Skeletal muscle satellite cell (primary cell): ENCODE measurements around the gene VTCN1.

Experiments used
- H3K27me3 ChIP-seq: 2 replicates; pipeline ENCODE4 v1.7.0; 2013; ENCODE audit warnings: low read length; ENCODE audit not compliant: control insufficient read depth, insufficient read depth
- H3K36me3 ChIP-seq: 2 replicates; pipeline ENCODE4 v1.7.0; 2013; ENCODE audit warnings: mild to moderate bottlenecking, control low read depth, low read length; ENCODE audit not compliant: insufficient read depth
- H3K4me1 ChIP-seq: 2 replicates; pipeline ENCODE4 v1.7.0; 2013; ENCODE audit warnings: low read length; ENCODE audit not compliant: control insufficient read depth, insufficient read depth
- H3K4me2 ChIP-seq: 2 replicates; pipeline ENCODE4 v1.7.0; 2013; ENCODE audit warnings: mild to moderate bottlenecking, low read length
- H3K4me3 ChIP-seq: 2 replicates; pipeline ENCODE4 v1.7.0; 2013; ENCODE audit warnings: low read length
- H3K9ac ChIP-seq: 2 replicates; pipeline ENCODE4 v1.7.0; 2013; ENCODE audit warnings: mild to moderate bottlenecking, low read depth, low read length, moderate library complexity
- H3K9me3 ChIP-seq: replicated peaks from 2 replicates; pipeline ENCODE4 v1.7.0; 2013; ENCODE audit warnings: mild to moderate bottlenecking, control low read depth, low read length

Gene VTCN1

GRCh38 chr1:117137281-117137855 lies 73.4 kb downstream of the VTCN1 start:
- no peak overlapping the region for H3K4me2 ChIP-seq
- H3K4me3 ChIP-seq, result no peak overlapping the region
- no peaks in the 10 kb centered on the region for H3K9me3 ChIP-seq
- H3K4me1 ChIP-seq, result no peaks in the 10 kb centered on the region
- H3K36me3 ChIP-seq, result no peaks in the 10 kb centered on the region
- H3K9ac ChIP-seq, result no peak overlapping the region
- no peaks in the 10 kb centered on the region for H3K27me3 ChIP-seq

GRCh38 chr1:117136749-117137148 lies 74.0 kb downstream of the VTCN1 start:
- H3K4me2 ChIP-seq, result no peak overlapping the region
- no peaks in the 10 kb centered on the region for H3K36me3 ChIP-seq
- no peak overlapping the region for H3K4me3 ChIP-seq
- H3K4me1 ChIP-seq, result no peaks in the 10 kb centered on the region
- H3K9me3 ChIP-seq, result no peaks in the 10 kb centered on the region
- H3K9ac ChIP-seq, result no peak overlapping the region
- no peaks in the 10 kb centered on the region for H3K27me3 ChIP-seq

- H3K4me1 ChIP-seq, result no peaks in the 10 kb centered on the region
- H3K9me3 ChIP-seq, result no peaks in the 10 kb centered on the region
- H3K9ac ChIP-seq, result no peak overlapping the region
- H3K36me3 ChIP-seq, result no peaks in the 10 kb centered on the region
- no peak overlapping the region for H3K4me2 ChIP-seq
- H3K27me3 ChIP-seq, result no peaks in the 10 kb centered on the region
- no peak overlapping the region for H3K4me3 ChIP-seq
These were observed 75.4 kb downstream of the VTCN1 start for GRCh38 chr1:117135329-117135728.

- no peak overlapping the region for H3K9ac ChIP-seq
- no peak overlapping the region for H3K4me3 ChIP-seq
- no peaks in the 10 kb centered on the region for H3K36me3 ChIP-seq
- H3K4me2 ChIP-seq, result no peak overlapping the region
- H3K4me1 ChIP-seq, result peaks cover 3% of the 10 kb centered on the region
- peaks cover 11% of the 10 kb centered on the region for H3K27me3 ChIP-seq
- no peaks in the 10 kb centered on the region for H3K9me3 ChIP-seq
These were observed 80.2 kb downstream of the VTCN1 start for GRCh38 chr1:117130526-117130925.

GRCh38 chr1:117128323-117129079 lies 82.2 kb downstream of the VTCN1 start:
- Histone ChIP-seq H3K36me3 (no peaks in the 10 kb centered on the region), H3K9ac (peak overlapping the region; percentile 30), H3K27me3 (peaks cover 19% of the 10 kb centered on the region), H3K4me3 (no peak overlapping the region), H3K4me2 (peak overlapping the region; percentile 21), H3K9me3 (no peaks in the 10 kb centered on the region), H3K4me1 (peaks cover 3% of the 10 kb centered on the region)

GRCh38 chr1:117127795-117128194 lies 82.9 kb downstream of the VTCN1 start:
- Histone ChIP-seq H3K4me1 (peaks cover 3% of the 10 kb centered on the region), H3K9ac (no peak overlapping the region), H3K9me3 (no peaks in the 10 kb centered on the region), H3K36me3 (no peaks in the 10 kb centered on the region), H3K4me2 (no peak overlapping the region), H3K4me3 (no peak overlapping the region), H3K27me3 (peaks cover 19% of the 10 kb centered on the region)

- peaks cover 16% of the 10 kb centered on the region for H3K4me1 ChIP-seq
- H3K4me3 ChIP-seq, result no peak overlapping the region
- H3K27me3 ChIP-seq, result peaks cover 19% of the 10 kb centered on the region
- no peaks in the 10 kb centered on the region for H3K36me3 ChIP-seq
- no peak overlapping the region for H3K4me2 ChIP-seq
- no peaks in the 10 kb centered on the region for H3K9me3 ChIP-seq
- no peak overlapping the region for H3K9ac ChIP-seq
These were observed 86.1 kb downstream of the VTCN1 start for GRCh38 chr1:117124661-117125060.

- Histone ChIP-seq H3K9me3 (no peaks in the 10 kb centered on the region), H3K4me3 (no peak overlapping the region), H3K27me3 (peaks cover 19% of the 10 kb centered on the region), H3K4me2 (no peak overlapping the region), H3K4me1 (peaks cover 14% of the 10 kb centered on the region), H3K36me3 (no peaks in the 10 kb centered on the region), H3K9ac (no peak overlapping the region)
These were observed 87.5 kb downstream of the VTCN1 start for GRCh38 chr1:117123274-117123673.

GRCh38 chr1:117122330-117123025 lies 88.2 kb downstream of the VTCN1 start:
- Histone ChIP-seq H3K36me3 (no peaks in the 10 kb centered on the region), H3K9me3 (no peaks in the 10 kb centered on the region), H3K27me3 (peaks cover 19% of the 10 kb centered on the region), H3K4me2 (peak overlapping the region; percentile 84), H3K4me3 (peak overlapping the region; percentile 89), H3K4me1 (peaks cover 14% of the 10 kb centered on the region), H3K9ac (peak overlapping the region; percentile 90)

- H3K4me1 ChIP-seq, result peaks cover 14% of the 10 kb centered on the region
- peak within 1 kb of the TSS; percentile 89 for H3K4me3 ChIP-seq
- H3K4me2 ChIP-seq, result peak within 1 kb of the TSS; percentile 95
- H3K36me3 ChIP-seq, result no peaks in the 10 kb centered on the region
- H3K9ac ChIP-seq, result peak within 1 kb of the TSS; percentile 90
- H3K9me3 ChIP-seq, result no peaks in the 10 kb centered on the region
- H3K27me3 ChIP-seq, result peaks cover 19% of the 10 kb centered on the region
These were observed 89.0 kb downstream of the VTCN1 start, which contains the start of gene TRIM45 for GRCh38 chr1:117121589-117122329. Gene TRIM45, minus strand, starts transcription at chr1:117121749. Its CDS starts 548 bp downstream, at chr1:117121201.
